NCI-H446 treated with DMSO at 0.1 percent for 48 hours (cell line): Measurements from ENCODE around the gene ATP6V0A1.
A peak's percentile ranks its signal among the peaks of the same experiment; 100 is the strongest.
"Not testable (repeated sequence)": the region's sequence is repeated elsewhere in the genome, so short reads cannot be mapped to it uniquely, and the experiment has no call there.

Source experiments
- DNase-seq: peaks from one replicate; lab custom pipeline; 2025; lab: John Stamatoyannopoulos, UW

The ATP6V0A1 gene

DNA sequence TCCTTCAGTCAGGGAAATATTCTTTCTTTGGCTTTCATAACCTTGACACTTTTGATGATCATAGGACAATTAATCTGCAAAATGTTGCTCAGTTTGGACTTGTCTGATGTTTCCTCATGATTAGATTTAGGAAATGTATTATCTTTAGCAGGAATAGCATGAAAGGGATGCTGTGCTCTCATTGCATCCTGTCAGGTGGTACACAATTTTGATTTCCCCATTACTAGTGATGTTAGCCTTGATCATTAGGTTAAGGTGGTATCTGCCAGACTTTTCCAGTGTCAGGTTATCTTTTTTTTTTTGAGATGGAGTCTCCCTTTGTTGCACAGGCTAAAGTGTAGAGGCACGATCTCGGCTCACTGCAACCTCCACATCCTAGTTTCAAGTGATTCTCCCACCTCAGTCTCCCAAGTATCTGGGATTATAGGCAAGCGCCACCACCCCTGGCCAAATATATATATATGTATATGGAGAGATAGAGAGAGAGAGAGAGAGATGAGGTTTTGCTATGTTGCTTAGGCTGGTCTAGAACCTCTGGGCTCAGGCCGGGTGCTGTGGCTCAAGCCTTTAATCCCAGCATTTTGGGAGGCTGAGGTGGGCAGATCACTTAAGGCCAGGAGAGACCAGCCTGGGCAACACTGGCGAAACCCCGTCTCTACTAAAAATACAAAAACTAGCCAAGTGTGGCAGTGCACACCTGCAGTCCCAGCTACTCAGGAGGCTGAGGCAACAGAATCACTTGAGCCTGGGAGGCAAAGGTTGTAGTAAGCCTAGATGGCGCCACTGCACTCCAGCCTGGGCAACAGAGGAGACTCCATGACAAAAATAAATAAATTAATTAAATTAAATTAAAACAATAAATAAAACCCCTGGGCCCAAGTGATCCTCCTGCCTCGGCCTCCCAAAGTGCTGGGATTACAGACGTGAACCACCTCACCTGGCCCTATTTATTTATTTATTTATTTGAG lies 19.8 kb upstream of the ATP6V0A1 start:
- DNase-seq: no peak

DNA sequence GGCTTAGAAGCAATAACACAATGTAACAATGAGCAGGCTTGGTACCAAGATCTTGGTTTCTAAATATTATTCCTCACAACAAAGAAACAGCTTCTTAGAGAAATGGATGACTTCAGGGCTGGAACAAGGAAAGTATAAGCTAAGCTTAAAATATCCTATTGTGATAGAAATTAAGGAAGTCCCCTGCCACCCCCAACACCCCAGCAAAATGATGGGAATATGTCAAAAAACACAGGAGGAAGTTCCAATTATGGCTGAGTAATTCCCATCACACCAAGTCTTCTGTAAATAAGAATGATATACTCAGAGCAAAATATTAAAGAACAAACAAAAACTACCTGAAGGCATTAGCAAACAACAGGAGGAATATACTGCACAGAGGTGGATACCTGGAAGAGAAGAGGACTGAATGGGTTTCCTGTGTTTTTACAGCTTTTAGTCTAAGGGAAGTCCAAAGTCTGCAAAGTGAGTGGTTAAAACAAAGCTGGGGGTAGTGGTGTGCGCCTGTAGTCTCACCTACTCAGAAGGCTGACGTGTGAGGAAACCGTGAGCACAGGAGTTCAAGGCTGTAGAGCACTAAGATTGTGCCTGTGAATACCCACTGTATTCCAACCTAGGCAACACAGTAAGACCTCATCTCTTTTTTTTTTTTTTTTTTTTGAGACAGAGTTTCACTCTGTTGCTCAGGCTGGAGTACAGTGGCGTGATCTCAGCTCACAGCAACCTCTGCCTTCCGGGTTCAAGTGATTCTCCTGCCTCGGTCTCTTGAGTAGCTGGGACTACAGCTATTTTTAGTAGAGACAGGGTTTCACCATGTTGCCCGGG lies 17.1 kb upstream of the ATP6V0A1 start:
- DNase-seq: no peak

GRCh38 chr17:42442196-42442565 lies 16.5 kb upstream of the ATP6V0A1 start:
- no peak for DNase-seq

GRCh38 chr17:42449176-42449575 lies 9.5 kb upstream of the ATP6V0A1 start:
- DNase-seq: not testable (repeated sequence)

DNA sequence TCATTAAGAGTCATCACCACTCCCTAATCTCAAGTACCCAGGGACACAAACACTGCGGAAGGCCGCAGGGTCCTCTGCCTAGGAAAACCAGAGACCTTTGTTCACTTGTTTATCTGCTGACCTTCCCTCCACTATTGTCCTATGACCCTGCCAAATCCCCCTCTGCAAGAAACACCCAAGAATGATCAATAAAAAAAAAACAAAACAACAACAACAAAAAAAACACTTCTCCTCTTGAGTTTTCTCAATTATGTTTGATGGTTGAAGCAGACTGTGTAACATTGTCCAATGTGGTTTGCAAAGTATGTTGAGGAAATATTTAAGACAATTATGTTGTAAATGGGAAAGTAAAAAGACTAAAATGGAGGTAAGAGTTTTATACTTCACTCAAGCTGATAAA lies 8.8 kb upstream of the ATP6V0A1 start:
- not testable (repeated sequence) for DNase-seq

DNA sequence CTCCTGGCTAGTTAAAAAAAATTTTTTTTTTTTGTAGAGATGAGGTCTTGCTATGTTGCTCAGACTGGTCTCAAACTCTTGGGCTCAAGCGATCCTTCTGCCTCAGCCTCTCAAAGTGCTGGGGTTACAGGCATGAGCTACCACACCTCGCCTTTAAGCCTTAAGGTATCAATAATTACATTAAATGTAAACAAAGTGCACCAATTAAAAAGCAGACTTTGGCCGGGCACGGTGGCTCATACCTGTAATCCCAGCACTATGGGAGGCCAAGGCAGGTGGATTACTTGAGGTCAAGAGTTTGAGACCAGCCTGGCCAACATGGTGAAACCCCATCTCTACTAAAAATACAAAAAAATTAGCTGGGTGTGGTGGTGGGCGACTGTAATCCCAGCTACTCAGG lies 7.4 kb upstream of the ATP6V0A1 start:
- DNase-seq: not testable (repeated sequence)

- no peak for DNase-seq
These were observed 5.2 kb upstream of the ATP6V0A1 start for GRCh38 chr17:42453439-42453838.

- not testable (repeated sequence) for DNase-seq
These were observed 3.7 kb upstream of the ATP6V0A1 start for GRCh38 chr17:42454987-42455386.

GRCh38 chr17:42456223-42457106 lies 2.2 kb upstream of the ATP6V0A1 start:
- DNase-seq: no peak

DNA sequence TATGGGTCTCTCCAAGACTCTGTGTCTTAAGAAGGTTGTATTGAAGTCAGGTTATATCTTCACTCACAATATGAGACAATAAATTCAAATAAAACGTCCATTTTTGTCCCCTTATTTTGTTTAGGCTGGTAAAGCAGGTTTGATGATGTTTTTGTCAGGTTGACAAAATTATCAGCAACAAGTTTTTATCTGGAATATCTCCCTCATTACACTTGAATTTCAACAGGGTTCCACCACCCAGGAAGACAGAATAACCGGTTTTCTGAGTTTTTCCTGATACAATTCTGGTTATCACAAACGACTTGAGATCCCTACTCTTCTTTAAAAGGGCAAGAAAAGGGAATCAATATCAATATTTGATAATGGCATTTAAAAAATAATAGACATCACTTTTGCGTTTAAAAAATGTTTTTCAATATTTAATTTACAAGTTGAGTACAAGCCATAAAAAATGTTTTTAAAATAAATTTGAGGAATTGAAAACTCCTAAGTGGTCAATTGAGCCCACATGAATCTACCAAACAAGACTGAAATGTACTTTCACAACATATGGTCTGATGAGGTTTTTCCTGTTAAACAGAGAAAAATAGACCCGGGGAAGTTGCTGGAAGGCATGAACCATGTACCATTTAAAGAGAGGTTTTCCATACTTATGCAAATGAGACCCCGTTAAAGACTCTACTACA lies 1.4 kb upstream of the ATP6V0A1 start:
- no peak for DNase-seq

DNA sequence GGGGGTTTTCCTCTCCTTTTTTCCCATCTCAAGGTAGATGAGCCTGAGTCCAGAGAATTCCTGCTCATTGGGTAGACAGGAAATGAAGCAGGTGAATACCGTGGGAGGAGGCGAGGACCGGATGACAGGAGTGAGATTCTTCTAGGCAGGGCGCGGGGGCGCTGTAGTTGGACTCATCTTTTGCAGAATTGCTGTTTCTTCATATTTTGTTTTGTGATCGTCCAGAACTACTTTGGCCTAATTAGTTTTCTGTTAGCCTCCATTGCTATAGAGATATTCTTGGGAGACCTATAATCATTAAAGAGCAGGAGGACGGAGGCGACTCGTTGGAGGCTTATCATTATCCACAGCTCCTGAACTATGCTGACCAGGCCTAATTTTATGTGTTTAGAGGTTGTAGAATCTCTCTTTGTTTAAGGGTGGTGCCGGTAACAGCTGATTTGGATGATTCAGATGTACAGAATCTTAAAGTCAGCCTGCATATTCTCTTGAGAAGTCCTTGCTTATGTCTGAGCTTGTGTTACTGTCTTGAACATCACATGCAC lies 650 bp downstream of the ATP6V0A1 start:
- DNase-seq: peak; percentile 17

DNA sequence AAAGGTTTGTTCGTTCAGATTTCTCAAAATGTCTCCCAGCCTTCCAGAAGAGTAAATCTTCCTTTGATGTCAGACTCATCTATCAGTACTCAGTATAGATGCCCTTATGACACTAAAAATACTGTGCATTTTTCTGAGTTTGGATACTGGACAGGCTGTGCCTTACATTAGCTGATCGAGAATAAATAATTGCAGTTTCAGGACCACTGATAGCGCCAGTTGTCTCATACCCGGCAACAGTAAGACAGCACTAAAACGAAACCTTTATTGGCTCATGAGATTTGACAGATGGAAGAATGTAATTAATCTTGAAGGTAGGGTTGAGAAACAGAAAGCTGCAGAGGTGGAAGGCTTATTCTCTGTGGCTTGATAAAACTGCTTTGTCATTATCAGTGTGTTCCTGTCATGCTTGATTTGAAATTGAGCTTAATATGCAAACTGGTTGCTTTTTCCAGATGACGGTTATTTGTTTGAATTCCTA lies 1.2 kb downstream of the ATP6V0A1 start:
- DNase-seq: no peak

GRCh38 chr17:42460371-42460770 lies 1.7 kb downstream of the ATP6V0A1 start:
- DNase-seq: no peak

DNA sequence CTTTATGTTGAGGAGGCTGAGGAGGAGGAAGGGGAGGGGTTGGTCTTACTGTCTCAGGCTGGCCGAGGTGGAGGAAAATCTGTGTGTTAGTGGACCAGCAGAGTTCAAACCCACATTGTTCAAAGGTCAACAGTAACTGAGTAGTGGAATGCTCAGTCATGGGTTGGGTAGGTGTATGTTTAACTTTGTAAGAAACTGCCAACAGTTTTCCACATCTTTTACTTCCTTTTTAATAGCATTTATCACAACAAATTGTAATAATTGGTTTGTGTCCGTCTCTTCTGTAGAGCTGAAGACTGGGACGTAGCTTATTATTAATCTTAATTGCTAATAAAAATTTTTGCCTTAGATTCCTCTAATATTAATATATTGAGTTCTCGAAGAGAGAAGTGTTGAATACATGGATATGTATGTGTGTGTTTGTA lies 5.3 kb downstream of the ATP6V0A1 start:
- no peak for DNase-seq

DNA sequence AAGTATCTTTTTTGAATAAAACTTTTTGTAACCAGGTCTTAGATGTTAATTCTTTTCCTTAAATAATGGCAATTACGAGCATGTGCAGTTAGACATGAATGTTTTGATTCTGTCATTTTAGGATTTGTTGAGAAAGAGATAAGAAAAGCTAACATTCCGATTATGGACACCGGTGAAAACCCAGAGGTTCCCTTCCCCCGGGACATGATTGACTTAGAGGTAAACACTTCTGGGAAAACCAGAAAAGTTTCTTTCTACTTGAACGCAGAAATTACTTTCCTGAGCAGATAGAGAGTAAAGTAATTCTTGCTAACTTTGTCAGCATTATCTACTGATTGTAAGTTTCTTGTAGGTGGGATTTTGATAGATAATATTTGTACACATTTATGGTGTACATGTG lies 9.2 kb downstream of the ATP6V0A1 start:
- no peak for DNase-seq

DNA sequence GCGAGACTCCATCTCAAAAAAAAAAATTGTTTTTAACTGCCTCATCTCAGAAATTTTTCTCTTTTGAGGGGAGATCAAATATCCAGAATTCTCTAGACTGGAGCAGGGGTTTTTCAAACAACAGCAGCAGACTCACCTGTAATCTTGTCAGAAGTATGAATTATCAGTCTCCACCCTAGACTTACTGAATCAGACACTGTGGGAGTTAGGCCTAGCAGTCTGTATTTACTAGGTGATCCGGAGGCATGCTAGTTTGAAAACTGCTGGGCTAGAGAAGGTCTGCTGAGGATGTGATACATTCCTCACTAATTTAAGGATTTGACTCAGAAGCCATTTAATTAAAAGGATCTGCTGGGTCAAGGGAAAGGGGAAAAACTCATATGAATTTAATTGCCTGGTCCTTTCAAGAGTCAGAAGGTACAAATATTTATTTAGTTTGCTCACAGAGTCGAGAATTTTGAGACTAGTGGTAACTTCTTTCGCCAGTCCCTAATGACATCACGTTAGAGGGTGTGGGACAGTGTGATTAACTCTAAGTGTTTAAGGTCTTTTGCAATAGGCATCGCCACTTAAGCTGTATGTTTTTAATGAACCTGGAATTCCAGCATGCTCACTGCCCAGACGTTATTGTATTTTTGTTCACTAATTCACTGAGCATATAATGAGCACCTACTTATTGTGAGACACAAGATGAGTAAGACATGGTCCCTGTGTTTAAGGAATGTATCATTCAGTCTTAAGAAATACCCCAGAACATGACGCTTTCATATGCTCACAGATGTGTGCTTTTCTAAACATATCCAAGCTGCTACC lies 14.2 kb downstream of the ATP6V0A1 start:
- DNase-seq: no peak

- DNase-seq: no peak
These were observed 15.6 kb downstream of the ATP6V0A1 start for GRCh38 chr17:42474276-42474675.

- no peak for DNase-seq
These were observed 16.4 kb downstream of the ATP6V0A1 start for GRCh38 chr17:42475121-42475520.

GRCh38 chr17:42475835-42476234 lies 17.2 kb downstream of the ATP6V0A1 start:
- no peak for DNase-seq

- DNase-seq: no peak
These were observed 17.7 kb downstream of the ATP6V0A1 start for GRCh38 chr17:42476411-42476810.
